HL-60 (cell line): Measurements from ENCODE around the gene PTPRM.

Experiments used
- POLR2AphosphoS5 ChIP-seq: IDR thresholded peaks from 2 replicates; pipeline ENCODE4 v1.6.1; 2012; ENCODE audit warnings: low read depth
- TF ChIP-seq, protein P1 (sequence below): IDR thresholded peaks from one replicate; pipeline ENCODE4 v1.5.1; 2011; ENCODE audit warnings: low read length, control low read depth, inconsistent platforms; ENCODE audit not compliant: insufficient read depth

DNA sequence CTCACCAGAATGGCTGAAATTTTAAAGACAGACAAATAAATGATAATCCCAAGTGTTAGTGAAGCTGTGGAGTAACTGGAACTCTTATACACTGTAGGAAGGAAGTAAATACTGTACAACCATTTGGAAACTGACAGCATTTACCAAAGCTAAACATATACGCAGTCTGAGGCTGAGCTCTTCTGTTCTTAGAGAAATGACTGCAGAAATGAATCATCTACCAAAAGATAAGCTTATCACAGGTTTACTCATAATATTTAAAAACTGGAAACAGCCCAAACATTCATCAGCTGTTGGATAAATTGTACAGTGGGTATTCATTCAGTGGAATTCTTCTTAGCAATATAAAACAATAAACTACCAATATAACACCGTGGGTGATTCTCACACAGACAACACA is 824.0 kb downstream of the PTPRM start:
- TF ChIP-seq, protein P1, sequence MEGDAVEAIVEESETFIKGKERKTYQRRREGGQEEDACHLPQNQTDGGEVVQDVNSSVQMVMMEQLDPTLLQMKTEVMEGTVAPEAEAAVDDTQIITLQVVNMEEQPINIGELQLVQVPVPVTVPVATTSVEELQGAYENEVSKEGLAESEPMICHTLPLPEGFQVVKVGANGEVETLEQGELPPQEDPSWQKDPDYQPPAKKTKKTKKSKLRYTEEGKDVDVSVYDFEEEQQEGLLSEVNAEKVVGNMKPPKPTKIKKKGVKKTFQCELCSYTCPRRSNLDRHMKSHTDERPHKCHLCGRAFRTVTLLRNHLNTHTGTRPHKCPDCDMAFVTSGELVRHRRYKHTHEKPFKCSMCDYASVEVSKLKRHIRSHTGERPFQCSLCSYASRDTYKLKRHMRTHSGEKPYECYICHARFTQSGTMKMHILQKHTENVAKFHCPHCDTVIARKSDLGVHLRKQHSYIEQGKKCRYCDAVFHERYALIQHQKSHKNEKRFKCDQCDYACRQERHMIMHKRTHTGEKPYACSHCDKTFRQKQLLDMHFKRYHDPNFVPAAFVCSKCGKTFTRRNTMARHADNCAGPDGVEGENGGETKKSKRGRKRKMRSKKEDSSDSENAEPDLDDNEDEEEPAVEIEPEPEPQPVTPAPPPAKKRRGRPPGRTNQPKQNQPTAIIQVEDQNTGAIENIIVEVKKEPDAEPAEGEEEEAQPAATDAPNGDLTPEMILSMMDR, result no peak
- no peak for TF ChIP-seq POLR2AphosphoS5
